ENCODE measurements around the gene ZNF516.

The ZNF516 gene

DNA sequence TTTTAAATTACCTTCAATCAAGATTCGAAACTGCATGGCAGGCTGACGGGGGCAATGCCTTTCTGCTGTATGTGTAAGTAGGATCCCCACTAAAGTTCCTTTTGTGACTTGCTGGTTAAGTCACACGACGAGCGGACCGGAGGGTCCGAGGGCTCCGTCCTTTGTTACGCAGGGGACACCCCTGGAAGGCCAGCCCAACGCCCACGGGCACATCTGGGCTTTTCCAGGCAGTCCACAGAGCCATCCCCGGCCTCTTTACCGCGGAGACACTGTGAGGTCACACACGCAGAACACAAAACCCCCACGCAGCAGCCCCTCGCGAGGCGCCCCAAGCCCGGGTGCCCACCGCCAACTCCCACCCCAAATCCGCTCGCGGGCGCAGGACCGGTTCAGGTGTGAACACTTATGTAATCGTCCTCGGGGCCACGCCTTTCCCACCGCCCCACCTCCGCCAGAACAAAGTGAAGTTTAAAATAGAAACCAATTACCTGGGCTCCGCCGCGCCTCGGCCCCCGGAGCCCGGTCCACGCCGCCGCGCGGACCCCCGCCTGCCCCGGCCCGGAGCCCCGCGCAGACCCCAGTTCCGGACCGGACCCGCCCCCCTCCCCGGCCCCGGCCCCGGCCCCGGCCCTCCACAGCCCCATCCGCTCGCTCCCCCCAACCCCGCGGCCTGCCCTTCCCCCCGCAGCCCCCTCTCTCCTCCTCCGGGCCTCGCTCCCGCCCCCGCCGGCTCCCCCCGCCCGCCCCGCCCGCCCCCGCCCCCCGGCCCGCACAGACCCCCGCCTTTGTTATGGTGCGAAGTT lies 4.2 kb downstream of the ZNF516 start (continued):
- peak; percentile 59; the same call in 1 of the 2 replicates for TF ChIP-seq KLF9 (tag by site-specific recombination; IDR thresholded peaks at IDR 0.05; ENCODE audit: low read depth)
- no peak for TF ChIP-seq ZNF292 (tag by site-specific recombination; IDR thresholded peaks at IDR 0.05; ENCODE audit: borderline replicate concordance, low read depth)
- peak; percentile 61; the same call in 1 of the 2 replicates for TF ChIP-seq ZNF600 (tag by site-specific recombination; IDR thresholded peaks at IDR 0.05)
- no peak for TF ChIP-seq ZNF423 (tag by site-specific recombination; IDR thresholded peaks at IDR 0.05)
- TF ChIP-seq ZNF792 (tag by site-specific recombination; IDR thresholded peaks at IDR 0.05), result no peak
- no peak for TF ChIP-seq ZNF677 (tag by site-specific recombination; IDR thresholded peaks at IDR 0.05)
- TF ChIP-seq, protein P1, sequence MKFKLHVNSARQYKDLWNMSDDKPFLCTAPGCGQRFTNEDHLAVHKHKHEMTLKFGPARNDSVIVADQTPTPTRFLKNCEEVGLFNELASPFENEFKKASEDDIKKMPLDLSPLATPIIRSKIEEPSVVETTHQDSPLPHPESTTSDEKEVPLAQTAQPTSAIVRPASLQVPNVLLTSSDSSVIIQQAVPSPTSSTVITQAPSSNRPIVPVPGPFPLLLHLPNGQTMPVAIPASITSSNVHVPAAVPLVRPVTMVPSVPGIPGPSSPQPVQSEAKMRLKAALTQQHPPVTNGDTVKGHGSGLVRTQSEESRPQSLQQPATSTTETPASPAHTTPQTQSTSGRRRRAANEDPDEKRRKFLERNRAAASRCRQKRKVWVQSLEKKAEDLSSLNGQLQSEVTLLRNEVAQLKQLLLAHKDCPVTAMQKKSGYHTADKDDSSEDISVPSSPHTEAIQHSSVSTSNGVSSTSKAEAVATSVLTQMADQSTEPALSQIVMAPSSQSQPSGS (tag by site-specific recombination; IDR thresholded peaks at IDR 0.05; ENCODE audit: low read depth), result no peak
- TF ChIP-seq ZNF692 (tag by site-specific recombination; IDR thresholded peaks at IDR 0.05), result no peak
- 0 out of 2 replicates have a peak, but pooled peaks have one; percentile 10 for TF ChIP-seq ZNF629 (tag by site-specific recombination; IDR thresholded peaks at IDR 0.05)
- TF ChIP-seq, protein P2, sequence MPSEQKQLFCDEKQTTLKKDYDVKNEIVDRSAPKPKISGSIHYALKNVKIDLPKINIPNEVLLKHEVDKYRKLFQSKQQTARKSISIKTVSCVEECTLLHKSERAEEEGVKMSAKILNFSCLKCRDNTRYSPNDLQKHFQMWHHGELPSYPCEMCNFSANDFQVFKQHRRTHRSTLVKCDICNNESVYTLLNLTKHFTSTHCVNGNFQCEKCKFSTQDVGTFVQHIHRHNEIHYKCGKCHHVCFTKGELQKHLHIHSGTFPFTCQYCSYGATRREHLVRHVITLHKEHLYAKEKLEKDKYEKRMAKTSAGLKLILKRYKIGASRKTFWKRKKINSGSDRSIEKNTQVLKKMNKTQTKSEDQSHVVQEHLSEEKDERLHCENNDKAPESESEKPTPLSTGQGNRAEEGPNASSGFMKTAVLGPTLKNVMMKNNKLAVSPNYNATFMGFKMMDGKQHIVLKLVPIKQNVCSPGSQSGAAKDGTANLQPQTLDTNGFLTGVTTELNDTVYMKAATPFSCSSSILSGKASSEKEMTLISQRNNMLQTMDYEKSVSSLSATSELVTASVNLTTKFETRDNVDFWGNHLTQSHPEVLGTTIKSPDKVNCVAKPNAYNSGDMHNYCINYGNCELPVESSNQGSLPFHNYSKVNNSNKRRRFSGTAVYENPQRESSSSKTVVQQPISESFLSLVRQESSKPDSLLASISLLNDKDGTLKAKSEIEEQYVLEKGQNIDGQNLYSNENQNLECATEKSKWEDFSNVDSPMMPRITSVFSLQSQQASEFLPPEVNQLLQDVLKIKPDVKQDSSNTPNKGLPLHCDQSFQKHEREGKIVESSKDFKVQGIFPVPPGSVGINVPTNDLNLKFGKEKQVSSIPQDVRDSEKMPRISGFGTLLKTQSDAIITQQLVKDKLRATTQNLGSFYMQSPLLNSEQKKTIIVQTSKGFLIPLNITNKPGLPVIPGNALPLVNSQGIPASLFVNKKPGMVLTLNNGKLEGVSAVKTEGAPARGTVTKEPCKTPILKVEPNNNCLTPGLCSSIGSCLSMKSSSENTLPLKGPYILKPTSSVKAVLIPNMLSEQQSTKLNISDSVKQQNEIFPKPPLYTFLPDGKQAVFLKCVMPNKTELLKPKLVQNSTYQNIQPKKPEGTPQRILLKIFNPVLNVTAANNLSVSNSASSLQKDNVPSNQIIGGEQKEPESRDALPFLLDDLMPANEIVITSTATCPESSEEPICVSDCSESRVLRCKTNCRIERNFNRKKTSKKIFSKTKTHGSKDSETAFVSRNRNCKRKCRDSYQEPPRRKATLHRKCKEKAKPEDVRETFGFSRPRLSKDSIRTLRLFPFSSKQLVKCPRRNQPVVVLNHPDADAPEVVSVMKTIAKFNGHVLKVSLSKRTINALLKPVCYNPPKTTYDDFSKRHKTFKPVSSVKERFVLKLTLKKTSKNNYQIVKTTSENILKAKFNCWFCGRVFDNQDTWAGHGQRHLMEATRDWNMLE (tag by site-specific recombination; conservative IDR thresholded peaks at IDR 0.05; ENCODE audit: low read depth), result no peak
- no peak for TF ChIP-seq ZNF37A (tag by site-specific recombination; IDR thresholded peaks at IDR 0.05)
- TF ChIP-seq ZNF132 (tag by site-specific recombination; IDR thresholded peaks at IDR 0.05; ENCODE audit: borderline replicate concordance), result no peak
- TF ChIP-seq ZBTB26 (tag by site-specific recombination; optimal IDR thresholded peaks at IDR 0.05), result peak; percentile 50
- TF ChIP-seq SP2 (tag by site-specific recombination; IDR thresholded peaks at IDR 0.05), result no peak
- TF ChIP-seq ZNF280C (tag by site-specific recombination; IDR thresholded peaks at IDR 0.05), result no peak
- no peak for TF ChIP-seq ZNF664 (tag by site-specific recombination; IDR thresholded peaks at IDR 0.05)
- no peak for TF ChIP-seq ZNF121 (tag by site-specific recombination; IDR thresholded peaks at IDR 0.05)
- TF ChIP-seq ZNF114 (tag by site-specific recombination; IDR thresholded peaks at IDR 0.05), result no peak

Measured in HEK293 (cell line).